Umbilical cord (tissue), 2 donors: ENCODE results near the gene PADI2. TPM values are rescaled to one million over a fixed set of nuclear protein-coding genes. Genes with fewer than 3 reads are reported as not detected.

Source experiments
- DNase-seq: peaks from one replicate; pipeline ENCODE4 v3.0.0-alpha.2; 2015; ENCODE audit warnings: low spot score
- total RNA-seq: library from RNA; depleted of rRNA; stranded (reverse); fragments of >200 nt; gene quantifications from one replicate; pipeline ENCODE4 v1.2.3, GENCODE V29; 2014; ENCODE audit warnings: low replicate concordance; ENCODE audit not compliant: insufficient read depth

Gene PADI2
- total RNA-seq, 1 donor from 2014 or later: 8.4 TPM

DNA sequence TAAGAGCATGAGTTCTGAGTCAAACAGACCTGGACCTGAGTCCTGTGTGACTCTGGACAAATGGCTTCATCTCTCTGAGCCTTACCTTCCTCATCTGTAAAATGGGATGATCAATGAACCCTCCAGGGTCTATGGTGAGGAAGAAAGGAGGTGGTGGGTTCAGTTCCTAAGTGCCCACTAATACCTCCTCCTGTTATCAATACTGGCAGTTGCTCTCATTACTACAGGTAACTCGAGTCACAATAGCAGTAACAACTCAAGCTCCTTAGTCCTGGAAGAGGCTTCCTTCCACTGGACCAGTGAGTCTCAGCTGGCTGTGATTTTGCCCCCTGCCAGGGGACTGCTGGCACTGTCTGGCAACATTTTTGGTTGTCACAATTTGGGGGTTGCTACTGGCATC is 2.6 kb downstream of the PADI2 start:
- DNase-seq: no peak

DNA sequence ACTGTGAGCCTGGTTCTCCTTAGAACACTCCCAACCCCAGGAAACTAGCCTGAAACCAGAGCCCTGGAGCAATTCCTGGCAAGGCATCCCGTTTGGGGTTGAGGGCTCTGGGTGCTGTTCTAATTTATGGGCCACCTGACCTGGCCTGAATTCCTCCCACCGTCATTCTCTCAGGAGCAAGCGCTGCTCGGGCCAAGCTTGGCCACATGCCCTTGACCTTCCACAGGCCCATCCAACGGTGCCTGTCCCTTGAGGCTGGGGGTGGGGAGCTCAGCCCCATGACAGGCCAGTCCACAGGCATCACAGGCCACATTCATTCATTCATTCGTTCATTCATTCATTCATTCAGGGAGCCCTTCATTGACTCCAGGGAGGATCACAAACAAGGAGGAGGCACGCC is 5.3 kb downstream of the PADI2 start:
- no peak for DNase-seq

DNA sequence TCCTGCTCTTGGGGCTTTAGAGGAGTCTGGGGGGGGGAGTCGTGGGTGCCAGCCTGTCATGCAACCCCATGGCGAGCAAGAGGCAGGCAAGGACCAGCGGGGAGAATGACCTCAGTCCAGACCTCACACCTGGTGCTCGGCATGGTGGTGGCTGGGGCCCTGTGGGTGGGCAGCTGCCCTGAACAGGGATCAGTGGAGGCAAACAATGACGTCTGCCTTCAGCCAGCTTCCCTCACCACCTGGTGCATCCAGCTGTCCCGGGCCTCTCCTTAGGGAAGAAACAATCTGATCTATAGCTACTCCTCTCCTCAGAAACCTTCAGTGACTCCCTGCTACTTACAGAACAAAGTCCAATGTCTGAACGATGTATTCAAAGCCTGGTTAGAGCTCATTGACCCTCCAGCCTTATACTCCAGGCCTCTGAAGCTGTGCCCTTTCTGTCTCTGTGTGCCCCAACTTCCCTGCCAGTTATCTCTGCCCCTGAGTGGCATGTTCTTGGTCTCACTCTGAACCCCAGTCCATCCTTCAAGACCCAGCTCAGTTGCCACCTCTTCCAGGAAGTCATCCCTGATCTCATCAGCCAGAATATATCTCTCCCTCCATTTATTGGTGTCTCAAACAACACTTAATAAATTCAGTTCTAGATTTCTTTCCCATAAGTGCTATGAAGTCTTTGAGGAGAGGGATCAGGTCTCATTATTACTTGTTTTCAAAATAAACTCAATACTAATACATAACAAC is 6.6 kb downstream of the PADI2 start:
- DNase-seq: no peak

DNA sequence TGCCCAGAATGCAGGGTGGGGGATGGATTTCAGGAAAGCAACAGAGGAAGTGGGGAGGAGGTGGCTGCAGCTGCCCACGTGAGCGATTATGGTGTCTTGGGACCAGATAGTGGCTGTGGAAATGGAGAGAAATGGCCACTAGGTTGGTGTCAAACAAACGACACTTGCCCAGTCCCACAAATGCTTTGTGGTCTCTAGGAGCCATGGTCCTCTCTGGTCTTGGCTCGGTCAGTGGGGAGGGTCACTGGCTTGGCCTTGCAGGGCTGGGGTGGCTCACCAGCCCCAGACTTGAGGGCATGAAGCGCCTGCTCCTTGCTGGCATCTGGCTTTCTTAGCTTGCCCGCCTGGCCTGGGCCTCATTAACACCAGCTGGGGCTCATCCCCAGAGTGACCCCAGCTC is 7.2 kb downstream of the PADI2 start:
- DNase-seq: no peak

DNA sequence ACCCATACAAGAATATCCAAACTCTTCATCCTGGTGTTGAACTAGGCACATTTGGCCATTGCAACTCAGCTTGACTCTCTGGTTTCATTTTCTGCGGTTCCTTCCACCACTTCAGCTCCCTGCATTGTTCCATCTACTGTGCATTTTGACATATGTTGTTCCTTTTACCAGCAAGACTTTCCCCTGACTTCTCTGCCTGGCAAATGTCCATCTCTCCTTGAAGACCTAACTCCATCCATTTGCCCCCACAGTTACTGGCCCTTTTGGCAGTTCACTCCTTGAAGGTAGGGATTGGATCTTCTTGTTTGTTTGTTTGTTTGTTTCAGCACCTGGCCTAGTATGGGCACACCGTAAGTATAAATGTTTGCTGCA is 8.7 kb downstream of the PADI2 start:
- no peak for DNase-seq

DNA sequence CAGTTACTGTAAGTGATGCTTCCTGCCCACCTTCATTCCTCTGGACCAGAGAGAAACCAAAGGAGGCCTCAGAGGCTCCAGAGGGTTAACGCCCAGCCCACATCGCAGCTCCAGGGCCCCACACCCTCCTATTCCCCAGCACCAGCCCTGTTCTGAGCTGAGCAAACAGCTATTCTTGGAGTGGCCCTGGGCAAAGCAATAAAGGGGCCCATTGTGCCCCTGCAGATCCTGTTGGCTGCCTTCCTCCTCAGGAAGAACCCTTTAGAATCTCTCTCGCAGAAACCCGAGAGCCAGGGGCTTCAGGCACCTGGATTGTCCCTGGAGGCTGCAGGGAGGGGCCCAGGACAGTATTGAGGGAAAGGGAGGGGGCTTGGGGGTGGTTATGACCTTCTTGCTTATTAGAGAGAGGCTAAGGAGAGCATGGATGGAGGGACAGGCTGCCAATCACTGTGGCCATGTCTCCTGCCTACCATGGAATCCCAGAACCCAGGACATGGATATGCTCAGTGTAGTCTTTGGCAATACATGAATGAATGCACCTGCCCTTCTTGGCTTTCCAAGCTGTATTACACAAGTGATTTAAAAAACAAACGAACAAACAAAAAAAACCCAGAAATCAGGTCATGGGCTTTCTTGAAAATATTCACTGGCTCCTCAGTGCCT is 9.2 kb downstream of the PADI2 start:
- DNase-seq: no peak

DNA sequence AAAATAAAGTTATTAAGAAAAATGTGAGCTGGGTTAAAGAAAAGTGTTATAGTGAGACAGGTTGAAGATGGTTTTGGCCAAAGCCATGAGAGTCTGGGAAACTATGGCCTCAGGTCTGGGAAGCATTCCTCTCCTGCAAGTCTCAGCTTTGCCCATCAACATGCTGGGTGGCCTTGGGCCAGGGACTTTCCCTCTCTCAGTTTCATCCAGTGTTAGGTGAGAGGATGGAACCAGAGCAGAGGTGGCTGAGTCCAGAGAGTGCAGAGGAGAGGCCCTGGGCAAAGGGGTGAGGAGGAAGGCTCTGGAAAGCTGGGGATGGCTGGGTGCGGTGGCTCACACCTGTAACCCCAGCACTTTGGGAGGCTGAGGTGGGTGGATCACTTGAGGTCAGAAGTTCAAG is 10.5 kb downstream of the PADI2 start:
- DNase-seq: no peak

DNA sequence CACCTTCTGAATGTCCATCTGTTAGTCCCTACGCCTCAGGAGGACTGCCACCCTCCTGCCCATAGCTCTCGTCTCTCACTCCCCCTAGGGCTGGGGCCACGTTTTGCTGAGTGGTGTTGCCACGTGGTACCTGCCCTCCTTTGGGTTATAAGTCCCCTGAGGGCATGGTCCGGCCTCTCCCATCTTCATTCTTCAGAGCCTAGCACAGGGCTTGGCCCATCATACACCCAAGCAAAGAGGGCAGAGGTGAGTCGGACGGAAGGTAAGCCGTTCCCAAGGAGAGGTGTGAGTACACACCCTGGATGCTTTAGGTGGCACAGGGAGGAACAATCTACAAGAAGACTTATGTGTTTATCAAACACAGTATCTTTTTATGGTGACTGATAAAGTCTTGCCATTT is 10.9 kb downstream of the PADI2 start:
- DNase-seq: no peak

DNA sequence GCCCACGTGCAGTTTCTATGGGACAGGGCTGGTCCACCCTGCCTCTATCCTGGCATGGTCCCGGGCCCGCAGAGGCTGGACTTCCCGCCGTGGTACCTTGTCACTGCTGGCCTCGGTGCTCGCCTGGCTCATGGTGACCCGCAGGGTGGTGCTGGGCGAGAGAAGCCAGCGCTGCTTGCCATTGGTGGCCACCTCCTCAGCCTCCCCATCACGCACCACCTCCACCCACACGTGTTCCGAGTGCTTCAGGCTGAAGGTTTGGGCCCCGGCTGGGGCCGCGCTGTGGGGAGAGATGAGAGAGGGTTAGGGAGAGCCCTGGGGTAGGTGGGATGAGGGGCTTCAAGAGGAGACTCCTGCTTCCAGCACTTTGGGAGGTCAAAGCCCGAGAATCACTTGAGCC is 14.5 kb downstream of the PADI2 start:
- DNase-seq: no peak

DNA sequence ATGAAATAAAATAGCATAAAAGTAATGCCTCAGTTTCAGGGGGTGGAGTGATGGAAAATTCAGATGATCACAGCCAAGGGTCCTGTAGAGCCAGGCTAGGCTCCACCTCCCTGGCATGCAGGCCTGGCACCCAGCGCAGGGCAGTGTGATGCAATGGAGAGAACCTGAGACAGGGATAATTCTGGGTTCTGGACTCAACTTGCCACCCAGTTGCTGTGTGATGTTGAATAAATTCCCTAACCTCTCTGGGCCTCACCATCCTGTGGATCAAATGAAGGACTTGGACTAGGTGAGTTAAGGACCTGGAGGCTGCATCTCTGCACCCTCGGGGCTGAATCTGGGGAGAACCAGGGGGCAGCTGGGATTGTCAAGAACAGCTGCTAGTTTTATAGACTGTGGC is 17.0 kb downstream of the PADI2 start:
- no peak for DNase-seq

DNA sequence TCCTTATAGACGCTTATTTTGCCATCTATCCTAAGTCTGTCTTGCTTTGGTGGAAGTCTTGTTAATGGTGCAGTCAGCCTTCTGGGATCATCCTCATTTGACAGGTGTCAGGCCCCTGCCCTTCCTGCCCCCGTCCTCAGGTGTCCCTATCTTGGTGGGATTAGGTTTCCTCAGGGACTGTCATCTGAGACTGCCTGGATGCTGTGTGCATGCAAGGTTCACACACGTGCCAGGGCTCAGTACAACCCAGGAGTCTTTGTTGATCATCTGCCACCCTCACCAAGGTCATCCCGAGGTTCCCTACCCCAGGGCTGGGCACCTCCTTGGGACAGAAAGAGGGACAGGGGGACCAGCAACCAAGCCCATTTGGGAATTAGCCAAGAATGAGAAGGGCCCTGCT is 18.0 kb downstream of the PADI2 start:
- DNase-seq: no peak

DNA sequence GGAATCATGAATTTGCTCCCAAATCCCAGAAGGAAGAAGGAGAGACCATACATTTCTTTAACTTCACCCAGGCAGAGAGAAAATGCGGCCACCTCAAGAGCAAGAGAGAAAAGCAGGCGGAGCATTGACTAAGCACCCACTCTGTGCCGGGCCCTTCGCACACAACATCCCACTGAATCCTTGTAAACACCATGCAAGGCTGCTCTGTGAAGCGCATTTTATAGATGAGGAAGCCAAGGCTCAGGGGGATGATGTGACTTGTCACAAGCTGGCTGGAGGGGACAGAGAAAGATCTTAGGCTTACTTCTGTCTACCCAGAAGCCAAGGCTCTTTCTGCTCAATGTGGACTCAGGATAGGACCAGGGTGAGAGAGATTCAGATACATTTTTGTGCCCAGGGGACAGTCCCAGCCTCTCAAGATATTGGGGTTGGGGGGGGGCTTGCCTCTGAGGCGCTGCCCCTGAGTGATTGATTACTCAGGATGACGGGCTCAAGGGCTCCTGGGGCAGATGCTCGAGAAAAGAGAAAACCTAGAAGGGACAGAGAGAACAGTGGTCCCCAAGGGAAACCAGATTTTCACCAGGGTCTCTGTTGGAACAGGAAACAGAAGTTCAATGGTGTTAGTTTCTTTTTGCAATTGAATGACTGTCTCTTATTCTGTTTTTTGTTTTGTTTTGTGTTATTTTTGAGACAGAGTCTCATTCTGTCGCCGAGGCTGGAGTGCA is 19.5 kb downstream of the PADI2 start:
- no peak for DNase-seq

DNA sequence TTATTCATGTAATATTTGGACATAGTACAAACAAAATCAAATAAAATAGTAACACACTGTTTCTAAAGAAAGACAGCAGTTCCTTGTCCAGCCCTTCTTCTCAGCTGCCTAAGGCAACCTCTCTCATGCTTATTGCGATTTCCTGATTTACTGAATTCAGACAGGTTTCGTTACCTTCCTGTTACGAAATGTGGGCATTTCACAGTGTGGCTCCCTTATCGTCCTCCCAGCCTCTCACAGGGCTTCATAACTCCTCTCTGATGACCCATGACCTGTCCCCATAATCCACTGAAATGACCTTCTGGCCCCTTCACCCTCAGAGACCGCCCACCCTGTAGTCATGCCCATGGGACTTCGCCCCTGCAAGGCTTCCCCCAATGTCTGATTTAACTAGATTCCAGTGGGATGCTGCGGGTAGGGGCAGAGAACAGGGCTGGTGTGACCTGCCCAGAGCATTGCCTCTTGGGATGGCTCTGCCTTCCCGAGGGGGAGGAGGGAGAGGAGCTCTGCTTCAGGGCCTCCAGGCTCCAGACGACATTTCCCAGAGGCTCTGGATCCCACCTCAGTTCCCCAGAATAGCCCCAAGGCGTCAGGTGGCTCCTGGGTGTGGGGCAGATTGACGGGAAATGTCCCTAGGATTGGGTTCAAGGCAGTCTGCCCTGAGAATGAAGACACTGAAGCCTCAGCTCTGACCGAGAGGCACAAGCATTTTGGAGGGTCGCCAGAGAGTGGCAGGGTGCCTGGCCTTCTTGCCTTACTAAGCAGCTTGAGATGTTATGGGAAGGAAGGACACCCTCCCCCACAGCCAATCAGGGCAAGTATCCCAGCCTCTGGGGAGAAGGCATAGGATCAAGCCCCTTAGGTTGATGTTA is 20.6 kb downstream of the PADI2 start:
- DNase-seq: peak; percentile 38

DNA sequence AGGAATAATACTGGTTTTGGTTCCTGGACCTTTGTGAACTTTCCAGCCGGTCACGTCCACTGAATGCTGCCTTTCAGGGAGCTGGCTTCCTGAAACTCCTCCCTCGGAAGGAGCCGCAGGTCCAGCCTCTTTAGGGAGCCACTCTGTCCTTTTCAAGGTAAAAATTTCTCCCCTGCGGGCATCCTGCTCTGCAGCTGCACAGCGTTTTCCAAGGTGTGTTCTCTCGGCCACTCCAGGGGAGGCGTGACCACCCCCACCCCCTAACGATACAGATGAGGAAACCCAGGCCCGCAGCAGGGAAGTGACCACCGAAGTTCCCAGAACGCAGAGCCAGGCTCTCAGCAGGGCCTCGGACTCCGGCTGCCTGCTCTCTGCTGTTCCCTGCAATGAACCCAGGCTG is 21.5 kb downstream of the PADI2 start:
- no peak for DNase-seq

DNA sequence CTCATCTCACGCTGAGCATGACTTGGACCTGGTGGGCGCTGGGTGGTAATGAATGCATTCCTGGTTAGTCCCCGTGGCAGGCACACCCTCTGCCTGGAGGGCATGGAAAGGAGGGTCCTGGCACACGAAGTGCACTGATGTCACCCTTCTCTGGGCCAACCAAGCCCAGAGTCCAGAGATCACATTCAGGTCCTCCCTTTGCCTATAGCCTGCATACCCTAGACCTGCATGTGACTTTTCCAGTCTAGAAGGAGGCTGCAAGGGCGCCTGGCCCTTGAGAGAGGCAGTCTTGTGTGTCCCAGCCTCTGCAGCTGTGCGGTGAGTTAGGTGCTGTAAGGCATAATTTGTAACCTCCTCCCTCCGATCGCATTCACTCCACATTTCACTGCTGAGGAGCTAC is 22.1 kb downstream of the PADI2 start:
- DNase-seq: no peak

DNA sequence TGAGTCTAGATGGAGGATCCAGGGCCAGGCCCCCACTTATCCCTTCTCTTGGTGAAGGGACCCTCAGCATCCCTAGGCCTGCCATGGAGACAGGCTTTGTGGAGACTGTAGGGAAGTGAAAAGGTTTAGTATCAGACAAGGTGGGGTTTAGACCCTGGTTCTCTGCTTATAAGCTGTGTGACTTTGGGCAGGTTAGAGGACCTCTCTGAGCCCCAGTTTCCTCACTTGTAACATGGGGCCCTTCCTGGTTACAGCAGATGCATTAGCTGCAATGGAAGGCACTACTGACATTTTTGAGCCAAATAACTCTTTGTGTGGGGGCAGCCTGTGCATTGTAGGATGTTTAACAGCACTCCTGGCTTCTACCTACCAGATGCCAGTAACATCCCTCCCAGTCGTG is 22.7 kb downstream of the PADI2 start:
- DNase-seq: no peak

DNA sequence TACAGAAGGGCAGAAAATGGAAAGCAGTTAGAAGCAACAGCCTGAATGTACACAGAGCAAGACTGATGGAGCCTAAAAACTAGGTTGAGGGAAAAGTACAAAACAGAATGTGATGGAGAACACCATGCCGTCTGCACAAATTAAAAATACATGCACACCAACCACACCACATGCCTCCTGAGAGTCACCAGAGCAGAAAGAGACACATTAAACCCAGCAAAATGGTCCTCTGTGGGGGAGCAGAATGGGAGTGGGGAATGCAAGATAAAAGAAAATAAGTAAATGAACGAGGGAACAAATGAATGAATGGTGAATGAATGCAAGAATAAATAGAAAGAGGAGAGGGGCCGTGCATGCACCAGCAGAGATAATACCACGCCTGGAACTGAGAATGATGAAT is 24.1 kb downstream of the PADI2 start:
- DNase-seq: no peak

DNA sequence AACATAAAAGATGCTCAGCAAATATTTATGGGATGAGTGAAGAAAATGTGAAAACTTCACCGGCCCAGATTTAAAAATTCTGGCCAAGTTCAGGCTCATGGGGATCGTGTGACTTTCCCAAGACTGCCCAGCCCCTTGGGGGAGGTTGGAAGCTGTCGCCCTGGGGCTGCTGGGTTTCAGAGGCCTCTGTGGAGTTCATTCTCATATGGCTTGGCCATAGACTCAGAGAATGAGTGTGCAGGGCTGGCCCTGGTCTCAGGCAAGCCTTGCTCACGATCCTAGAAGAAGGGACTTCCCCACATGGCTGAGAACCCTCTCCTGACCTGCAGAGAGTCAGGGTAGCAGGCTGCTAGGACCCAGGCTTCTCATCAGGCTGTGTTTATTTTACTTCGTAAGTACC is 24.6 kb downstream of the PADI2 start:
- no peak for DNase-seq

DNA sequence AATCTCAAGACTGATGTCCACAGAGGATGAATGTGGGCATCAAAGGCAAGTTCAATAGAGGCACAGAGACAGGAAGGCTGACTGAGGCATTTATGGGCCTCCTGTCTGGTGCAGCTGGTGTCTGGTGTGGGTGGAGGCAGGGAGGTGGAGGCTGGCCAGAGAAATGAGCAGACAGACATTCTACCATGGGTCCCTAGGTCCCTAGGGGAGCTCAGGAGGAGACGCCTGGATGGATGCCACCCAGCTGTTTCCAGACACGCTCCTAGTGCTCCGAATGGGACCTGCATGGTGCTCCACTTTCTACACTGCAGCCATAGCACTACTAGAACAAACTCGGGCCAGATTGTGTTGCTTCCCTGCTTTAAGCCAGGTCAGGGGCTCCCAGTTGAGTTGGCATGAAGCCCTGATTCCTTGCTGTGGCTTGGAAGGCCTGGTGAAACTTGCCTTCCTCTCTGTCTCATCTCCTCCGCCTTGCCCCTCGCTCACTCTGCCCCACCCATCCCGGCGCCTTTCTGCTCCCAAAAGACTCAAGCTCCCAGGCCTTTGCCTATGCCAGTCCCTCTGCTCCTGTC is 25.3 kb downstream of the PADI2 start:
- no peak for DNase-seq

DNA sequence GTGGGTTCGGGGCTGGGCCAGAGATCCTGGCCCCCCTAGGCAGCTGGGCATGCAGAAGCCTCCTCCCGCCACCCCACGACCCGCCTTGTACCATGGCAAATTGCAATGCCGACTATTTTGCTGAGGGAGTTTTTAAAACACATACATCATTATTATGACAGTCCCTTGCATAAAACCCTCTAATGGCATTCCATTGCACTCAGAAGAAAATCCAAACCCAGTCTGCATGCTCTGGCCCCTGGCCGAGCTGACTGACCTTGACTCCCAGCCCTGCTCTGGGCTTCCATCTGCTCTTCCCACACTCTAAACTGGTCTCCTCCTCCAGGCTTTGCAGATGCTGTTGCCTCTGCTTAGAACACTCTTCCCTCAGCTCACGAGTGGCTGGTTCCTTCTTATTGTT is 28.0 kb downstream of the PADI2 start:
- DNase-seq: peak; percentile 19

DNA sequence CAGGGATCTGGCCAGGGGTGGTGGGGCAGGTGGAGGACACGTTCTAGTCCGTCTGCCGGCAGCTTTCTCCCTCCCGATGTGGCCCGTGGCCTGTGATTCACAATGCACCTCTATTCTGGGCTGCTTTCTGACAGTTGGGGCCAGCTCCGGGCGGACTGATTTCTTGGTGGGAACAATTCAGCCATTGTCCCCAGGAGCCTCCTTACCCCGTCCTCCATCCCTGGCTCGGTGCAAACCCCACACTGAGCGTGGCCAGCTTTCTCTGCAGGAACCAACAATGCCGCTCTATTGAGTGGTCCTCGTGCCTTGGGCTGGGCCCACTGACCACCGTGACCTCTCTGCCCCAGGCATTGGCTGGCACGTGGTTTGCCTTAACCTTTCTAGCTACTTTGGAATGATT is 29.7 kb downstream of the PADI2 start:
- no peak for DNase-seq

DNA sequence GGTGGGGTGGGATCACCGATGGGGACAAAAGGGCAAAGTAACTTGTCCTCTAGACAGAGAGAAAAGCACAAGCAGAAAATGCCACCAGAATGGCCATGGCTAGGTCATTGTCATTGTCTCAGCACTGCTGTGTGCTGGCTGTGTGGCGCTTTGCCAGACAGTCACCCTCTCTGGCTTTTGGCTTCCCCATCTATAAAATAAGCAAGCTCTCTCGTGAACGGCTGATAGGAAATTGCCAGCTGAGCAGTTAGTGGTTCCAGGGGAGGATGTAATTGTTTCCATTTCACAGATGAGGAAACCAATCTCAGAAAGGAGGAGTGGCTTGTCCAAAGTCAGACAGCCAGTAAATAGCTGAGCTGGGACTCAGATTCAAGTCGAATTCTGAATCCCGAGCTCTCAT is 32.5 kb downstream of the PADI2 start:
- no peak for DNase-seq
